ENCODE results near the gene TRIM34. TPM values are rescaled to one million over a fixed set of nuclear protein-coding genes. Genes with fewer than 3 reads are reported as not detected.

The TRIM34 gene
- total RNA-seq, 1 donor from 2014 or later: 1.7 TPM

- Histone ChIP-seq H3K27me3 (ENCODE audit: low read depth) (no peaks in the 10 kb centered on the region), H3K4me3 (peak overlapping the region; percentile 65), H3K4me1 (peaks cover 43% of the 10 kb centered on the region), H3K36me3 (peaks cover 10% of the 10 kb centered on the region), H3K27ac (replicated peaks) (peak overlapping the region; percentile 90), H3K9me3 (replicated peaks) (no peaks in the 10 kb centered on the region)
- no peak for TF ChIP-seq CTCF (IDR thresholded peaks at IDR 0.05; ENCODE audit: borderline replicate concordance)
- no peak for DNase-seq
- intact Hi-C loops (cut with micrococcal nuclease): no loop called here
Observed at GRCh38 chr11:5691964-5692361, 67.2 kb downstream of the TRIM34 start.

Other genes with a start within 250 kb of the TRIM34 start
- not detected for gene OR51M1, start 241.2 kb upstream of the TRIM34 start, total RNA-seq
- not detected for gene OR51Q1, start 202.9 kb upstream of the TRIM34 start, total RNA-seq
- gene OR51I1, start 183.5 kb upstream of the TRIM34 start, total RNA-seq: not detected
- gene OR51I2, start 175.7 kb upstream of the TRIM34 start, total RNA-seq: not detected
- gene OR52D1, start 136.3 kb upstream of the TRIM34 start, total RNA-seq: not detected
- gene UBQLN3, start 115.0 kb upstream of the TRIM34 start, total RNA-seq: 0.14 TPM
- not detected for gene UBQLNL, start 108.3 kb upstream of the TRIM34 start, total RNA-seq
- not detected for gene OR52H1, start 76.5 kb upstream of the TRIM34 start, total RNA-seq
- not detected for gene OR52B6, start 44.1 kb upstream of the TRIM34 start, total RNA-seq
- 0.58 TPM for gene TRIM6, start 28.4 kb upstream of the TRIM34 start, total RNA-seq
- gene TRIM5, start 60.1 kb downstream of the TRIM34 start, total RNA-seq: 8.4 TPM
- 16.6 TPM for gene TRIM22, start 64.8 kb downstream of the TRIM34 start, total RNA-seq
- gene OR56B1, start 111.4 kb downstream of the TRIM34 start, total RNA-seq: not detected
- gene OR52N4, start 129.2 kb downstream of the TRIM34 start, total RNA-seq: not detected
- gene OR52N5, start 158.4 kb downstream of the TRIM34 start, total RNA-seq: not detected
- gene OR52N1, start 166.3 kb downstream of the TRIM34 start, total RNA-seq: not detected
- gene OR52N2, start 183.9 kb downstream of the TRIM34 start, total RNA-seq: not detected
- not detected for gene OR52E6, start 216.9 kb downstream of the TRIM34 start, total RNA-seq
- not detected for gene OR52E8, start 232.7 kb downstream of the TRIM34 start, total RNA-seq

Measured in left ventricle myocardium inferior (tissue), 1 donor.